Measurements from ENCODE around the gene RPL5. TPM values are rescaled to one million over a fixed set of nuclear protein-coding genes. Genes with fewer than 3 reads are reported as not detected.

RPL5 gene
- total and polyA plus RNA-seq, 2 experiments from 2014 or later: 2,182 to 3,547 TPM

Small RNAs within 50 kb of the gene (small RNA-seq; reads per million reads assigned to genes)
- gene RF00432 (ENCODE audit: low replicate concordance) (not detected), gene SNORA66 (ENCODE audit: low replicate concordance) (3.8 reads per million, percentile 91 among the genes with 10 or more reads in this experiment), gene SNORD21 (ENCODE audit: low replicate concordance) (not detected)

Other genes with a start within 250 kb of the RPL5 start
- 6.5 and 15.6 TPM in 2 replicates for gene EVI5, start 46.9 kb upstream of the RPL5 start, total RNA-seq (2014; rRNA removed; shearing (Covaris generic))
- 16.7 and 24.8 TPM in 2 replicates for gene EVI5, start 46.9 kb upstream of the RPL5 start, polyA plus RNA-seq (2016; fragmentation: Nextera tagmentation; extraction: Ambion mirVana)
- gene DIPK1A, start 129.4 kb downstream of the RPL5 start, total RNA-seq (2014; rRNA removed; shearing (Covaris generic)): 5.0 and 6.1 TPM in 2 replicates
- 3.3 and 4.8 TPM in 2 replicates for gene DIPK1A, start 129.4 kb downstream of the RPL5 start, polyA plus RNA-seq (2016; fragmentation: Nextera tagmentation; extraction: Ambion mirVana)
- 77.2 and 82.1 TPM in 2 replicates for gene MTF2, start 247.2 kb downstream of the RPL5 start, total RNA-seq (2014; rRNA removed; shearing (Covaris generic))
- gene MTF2, start 247.2 kb downstream of the RPL5 start, polyA plus RNA-seq (2016; fragmentation: Nextera tagmentation; extraction: Ambion mirVana): 105 and 133 TPM in 2 replicates

All from GM23338 (cell line).